ENCODE data around the gene ARHGAP5.
"Not testable (repeated sequence)": the region's sequence is repeated elsewhere in the genome, so short reads cannot be mapped to it uniquely, and the experiment has no call there.

ARHGAP5 gene

GRCh38 chr14:32104803-32105202 lies 27.7 kb downstream of the ARHGAP5 start:
- no peak overlapping the region for H3K27ac ChIP-seq (ENCODE audit: insufficient read depth, low read depth, low read length, poor library complexity, severe bottlenecking)
- no peaks in the 10 kb centered on the region for H3K36me3 ChIP-seq (ENCODE audit: control insufficient read depth, insufficient read depth, low read length)
- H3K4me1 ChIP-seq (ENCODE audit: control insufficient read depth, insufficient read depth, low read length): no peaks in the 10 kb centered on the region
- H3K9me3 ChIP-seq (ENCODE audit: control insufficient read depth, low read length): no peaks in the 10 kb centered on the region
- H3K27me3 ChIP-seq (ENCODE audit: control insufficient read depth, insufficient read depth, low read length, poor library complexity, severe bottlenecking): no peaks in the 10 kb centered on the region
- no peak overlapping the region for H3K4me3 ChIP-seq (ENCODE audit: insufficient read depth, low read depth, low read length)

GRCh38 chr14:32109676-32110547 lies 32.8 kb downstream of the ARHGAP5 start:
- H3K36me3 ChIP-seq (ENCODE audit: control insufficient read depth, insufficient read depth, low read length): peaks cover 6% of the 10 kb centered on the region
- no peaks in the 10 kb centered on the region for H3K4me1 ChIP-seq (ENCODE audit: control insufficient read depth, insufficient read depth, low read length)
- no peak overlapping the region for H3K4me3 ChIP-seq (ENCODE audit: insufficient read depth, low read depth, low read length)
- no peaks in the 10 kb centered on the region for H3K9me3 ChIP-seq (ENCODE audit: control insufficient read depth, low read length)
- 93 to 97% methylated on average over 5 of the region's 7 CpGs for WGBS, 2 experiments
- H3K27me3 ChIP-seq (ENCODE audit: control insufficient read depth, insufficient read depth, low read length, poor library complexity, severe bottlenecking): no peaks in the 10 kb centered on the region
- H3K27ac ChIP-seq (ENCODE audit: insufficient read depth, low read depth, low read length, poor library complexity, severe bottlenecking): no peak overlapping the region

- Histone ChIP-seq H3K27me3 (ENCODE audit: control insufficient read depth, insufficient read depth, low read length, poor library complexity, severe bottlenecking) (no peaks in the 10 kb centered on the region), H3K9me3 (ENCODE audit: control insufficient read depth, low read length) (no peaks in the 10 kb centered on the region), H3K4me1 (ENCODE audit: control insufficient read depth, insufficient read depth, low read length) (no peaks in the 10 kb centered on the region), H3K4me3 (ENCODE audit: insufficient read depth, low read depth, low read length) (no peak overlapping the region), H3K36me3 (ENCODE audit: control insufficient read depth, insufficient read depth, low read length) (peaks cover 10% of the 10 kb centered on the region), H3K27ac (ENCODE audit: insufficient read depth, low read depth, low read length, poor library complexity, severe bottlenecking) (no peak overlapping the region)
- 95 to 96% methylated on average over 2 of the region's 2 CpGs for WGBS, 2 experiments
Measured at GRCh38 chr14:32110548-32110896, 33.4 kb downstream of the ARHGAP5 start.

GRCh38 chr14:32121536-32121935 lies 44.4 kb downstream of the ARHGAP5 start:
- H3K4me1 ChIP-seq (ENCODE audit: control insufficient read depth, insufficient read depth, low read length): no peaks in the 10 kb centered on the region

GRCh38 chr14:32121948-32122347 lies 44.8 kb downstream of the ARHGAP5 start:
- Histone ChIP-seq H3K9me3 (ENCODE audit: control insufficient read depth, low read length) (peaks cover 2% of the 10 kb centered on the region), H3K4me1 (ENCODE audit: control insufficient read depth, insufficient read depth, low read length) (no peaks in the 10 kb centered on the region), H3K36me3 (ENCODE audit: control insufficient read depth, insufficient read depth, low read length) (peaks cover 19% of the 10 kb centered on the region), H3K4me3 (ENCODE audit: insufficient read depth, low read depth, low read length) (no peak overlapping the region), H3K27ac (ENCODE audit: insufficient read depth, low read depth, low read length, poor library complexity, severe bottlenecking) (no peak overlapping the region), H3K27me3 (ENCODE audit: control insufficient read depth, insufficient read depth, low read length, poor library complexity, severe bottlenecking) (no peaks in the 10 kb centered on the region)
- WGBS, 2 experiments: 100% methylated on average over 1 of the region's 1 CpG

More at GRCh38 chr14:32121536-32121935, 44.4 kb downstream of the ARHGAP5 start:
- H3K27ac ChIP-seq (ENCODE audit: insufficient read depth, low read depth, low read length, poor library complexity, severe bottlenecking): no peak overlapping the region
- H3K27me3 ChIP-seq (ENCODE audit: control insufficient read depth, insufficient read depth, low read length, poor library complexity, severe bottlenecking): no peaks in the 10 kb centered on the region
- peaks cover under 1% of the 10 kb centered on the region for H3K9me3 ChIP-seq (ENCODE audit: control insufficient read depth, low read length)
- H3K4me3 ChIP-seq (ENCODE audit: insufficient read depth, low read depth, low read length): no peak overlapping the region
- peaks cover 18% of the 10 kb centered on the region for H3K36me3 ChIP-seq (ENCODE audit: control insufficient read depth, insufficient read depth, low read length)

GRCh38 chr14:32126899-32127730 lies 50.0 kb downstream of the ARHGAP5 start:
- not testable (repeated sequence) for H3K27me3 ChIP-seq (ENCODE audit: control insufficient read depth, insufficient read depth, low read length, poor library complexity, severe bottlenecking); H3K27ac ChIP-seq (ENCODE audit: insufficient read depth, low read depth, low read length, poor library complexity, severe bottlenecking); H3K9me3 ChIP-seq (ENCODE audit: control insufficient read depth, low read length); H3K4me1 ChIP-seq (ENCODE audit: control insufficient read depth, insufficient read depth, low read length); H3K4me3 ChIP-seq (ENCODE audit: insufficient read depth, low read depth, low read length)
- WGBS, 2 experiments: 88 to 98% methylated on average over 7 of the region's 13 CpGs
- peaks cover 37% of the 10 kb centered on the region for H3K36me3 ChIP-seq (ENCODE audit: control insufficient read depth, insufficient read depth, low read length)

GRCh38 chr14:32127731-32128654 lies 50.9 kb downstream of the ARHGAP5 start:
- H3K4me3 ChIP-seq (ENCODE audit: insufficient read depth, low read depth, low read length); H3K9me3 ChIP-seq (ENCODE audit: control insufficient read depth, low read length); H3K27me3 ChIP-seq (ENCODE audit: control insufficient read depth, insufficient read depth, low read length, poor library complexity, severe bottlenecking); H3K27ac ChIP-seq (ENCODE audit: insufficient read depth, low read depth, low read length, poor library complexity, severe bottlenecking); H3K4me1 ChIP-seq (ENCODE audit: control insufficient read depth, insufficient read depth, low read length): not testable (repeated sequence)
- peaks cover 37% of the 10 kb centered on the region for H3K36me3 ChIP-seq (ENCODE audit: control insufficient read depth, insufficient read depth, low read length)
- WGBS, 2 experiments: 95 to 96% methylated on average over 57 of the region's 57 CpGs

- H3K36me3 ChIP-seq (ENCODE audit: control insufficient read depth, insufficient read depth, low read length): peaks cover 37% of the 10 kb centered on the region
- H3K27me3 ChIP-seq (ENCODE audit: control insufficient read depth, insufficient read depth, low read length, poor library complexity, severe bottlenecking): no peaks in the 10 kb centered on the region
- H3K9me3 ChIP-seq (ENCODE audit: control insufficient read depth, low read length): peaks cover 4% of the 10 kb centered on the region
- 96 to 98% methylated on average over 1 of the region's 1 CpG for WGBS, 2 experiments
- no peak overlapping the region for H3K4me3 ChIP-seq (ENCODE audit: insufficient read depth, low read depth, low read length)
- H3K4me1 ChIP-seq (ENCODE audit: control insufficient read depth, insufficient read depth, low read length): no peaks in the 10 kb centered on the region
- H3K27ac ChIP-seq (ENCODE audit: insufficient read depth, low read depth, low read length, poor library complexity, severe bottlenecking): no peak overlapping the region
Measured at GRCh38 chr14:32128703-32129102, 51.6 kb downstream of the ARHGAP5 start.

GRCh38 chr14:32129124-32129523 lies 52.0 kb downstream of the ARHGAP5 start:
- no peaks in the 10 kb centered on the region for H3K27me3 ChIP-seq (ENCODE audit: control insufficient read depth, insufficient read depth, low read length, poor library complexity, severe bottlenecking)
- H3K9me3 ChIP-seq (ENCODE audit: control insufficient read depth, low read length): peaks cover 4% of the 10 kb centered on the region
- no peaks in the 10 kb centered on the region for H3K4me1 ChIP-seq (ENCODE audit: control insufficient read depth, insufficient read depth, low read length)
- H3K4me3 ChIP-seq (ENCODE audit: insufficient read depth, low read depth, low read length): no peak overlapping the region
- H3K36me3 ChIP-seq (ENCODE audit: control insufficient read depth, insufficient read depth, low read length): peaks cover 37% of the 10 kb centered on the region
- 86 to 97% methylated on average over 1 to 2 of the region's 2 CpGs for WGBS, 2 experiments
- H3K27ac ChIP-seq (ENCODE audit: insufficient read depth, low read depth, low read length, poor library complexity, severe bottlenecking): no peak overlapping the region

Measured in ectodermal cell (in vitro differentiated cells).